HepG2 (cell line): ENCODE data around the gene ZFYVE26. TPM values are rescaled to one million over a fixed set of nuclear protein-coding genes. Genes with fewer than 3 reads are reported as not detected.

Experiments used
- ATAC-seq: fragments of 200-7000 bp; cut with Tn5 transposase; 3 replicates; pipeline ENCODE4 v1.9.1; 2020; ENCODE audit warnings: mild to moderate bottlenecking, moderate library complexity
- BruUV-seq: library from RNA; stranded (reverse); fragments of 400-500 nt; replicated peaks from 2 replicates; lab custom pipeline; 2021; lab: Mats Ljungman, UMichigan
- CTCF ChIA-PET: fragments of 300-600 bp; formaldehyde crosslinking; extraction: SDS; loops from one replicate; lab custom pipeline; 2021; ENCODE audit warnings: low total read pairs, inconsistent platforms, low intra/inter-chr PET ratio; lab: Yijun Ruan, JAX
- POLR2A ChIA-PET: fragments of 350-600 bp; sonication (Branson Sonifier 250); formaldehyde crosslinking; loops from one replicate; lab custom pipeline; 2020; ENCODE audit warnings: antibody characterized with exemption, inconsistent platforms; lab: Yijun Ruan, JAX
- DNase-seq: peaks from one replicate; pipeline ENCODE4 v3.0.0-alpha.2; 2015; ENCODE audit warnings: low spot score
- FAIRE-seq: peaks from 3 replicates; lab custom pipeline; 2011; peaks lifted over from hg19 to GRCh38; lab: Jason Lieb, UNC
- H2AFZ ChIP-seq: one replicate; pipeline ENCODE4 v1.6.1; 2011; ENCODE audit warnings: low read length, inconsistent platforms
- H3K27ac ChIP-seq: fragments of 300-600 bp; 3 replicates; pipeline ENCODE4 v1.8.0; 2011; ENCODE audit warnings: mixed run types, mild to moderate bottlenecking, mixed read lengths, low read length, inconsistent platforms; ENCODE audit not compliant: insufficient read depth; ENCODE audit errors: extremely low read length
- H3K27me3 ChIP-seq, 2 experiments: fragments of 200-600 bp in 1 of 2; 2 replicates in 1 of 2; 3 replicates in 1 of 2; pipeline versions ENCODE4 v1.6.0 to v1.8.0; 2011; ENCODE audit warnings: low read length in 2 of 2, mild to moderate bottlenecking in 2 of 2, moderate library complexity in 2 of 2, inconsistent platforms in 1 of 2; ENCODE audit not compliant: insufficient read depth in 2 of 2, control insufficient read depth in 1 of 2
- H3K36me3 ChIP-seq, 2 experiments: fragments of 200-600 bp in 1 of 2; replicated peaks in 1 of 2; 2 replicates in 1 of 2; 3 replicates in 1 of 2; pipeline versions ENCODE4 v1.5.1 to v1.8.0; 2011; ENCODE audit warnings: low read length in 2 of 2, inconsistent platforms in 1 of 2; ENCODE audit not compliant: insufficient read depth in 2 of 2, control insufficient read depth in 1 of 2
- H3K4me1 ChIP-seq: 2 replicates; pipeline ENCODE4 v1.5.1; 2012; ENCODE audit warnings: low read length, inconsistent platforms; ENCODE audit not compliant: insufficient read depth
- H3K4me2 ChIP-seq: 2 replicates; pipeline ENCODE4 v1.6.0; 2011; ENCODE audit warnings: low read depth, low read length, inconsistent platforms
- H3K4me3 ChIP-seq, 3 experiments: fragments of 200-600 bp in 1 of 3; sonication (generic), shearing (Covaris generic) in 1 of 3; replicated peaks in 1 of 3; 2 replicates each; pipeline ENCODE4 v1.5.1; 2011 to 2016; ENCODE audit warnings: low read length in 3 of 3, inconsistent platforms in 2 of 3, low read depth in 2 of 3, mild to moderate bottlenecking in 2 of 3, control low read depth in 1 of 3, mixed read lengths in 1 of 3; ENCODE audit not compliant: insufficient read depth in 1 of 3
- H3K79me2 ChIP-seq: one replicate; pipeline ENCODE4 v1.6.1; 2011; ENCODE audit warnings: low read length, inconsistent platforms; ENCODE audit not compliant: insufficient read depth
- H3K9ac ChIP-seq: 2 replicates; pipeline ENCODE4 v1.6.0; 2011; ENCODE audit warnings: mild to moderate bottlenecking, low read depth, low read length, inconsistent platforms; ENCODE audit not compliant: insufficient read depth
- H3K9me3 ChIP-seq: 2 replicates; pipeline ENCODE4 v1.5.1; 2012; ENCODE audit warnings: mild to moderate bottlenecking, low read length
- H4K20me1 ChIP-seq: 2 replicates; pipeline ENCODE4 v1.6.0; 2011; ENCODE audit warnings: inconsistent platforms, mild to moderate bottlenecking, low read length, moderate library complexity; ENCODE audit not compliant: insufficient read depth
- ARNT ChIP-seq: fragments of 450-650 bp; IDR thresholded peaks from 2 replicates; pipeline ENCODE4 v1.6.1; 2017
- ARNT2 ChIP-seq: sonication (generic); formaldehyde crosslinking; IDR thresholded peaks from 2 replicates; pipeline ENCODE4 v1.8.0; 2022; ENCODE audit warnings: mild to moderate bottlenecking, low read depth, missing genetic modification reagents, moderate library complexity
- BRCA1 ChIP-seq: sonication (generic); formaldehyde crosslinking; IDR thresholded peaks from 2 replicates; pipeline ENCODE4 v1.4.0; 2020; ENCODE audit warnings: missing genetic modification reagents
- CHD4 ChIP-seq: fragments of 200-600 bp; sonication (generic); IDR thresholded peaks from 2 replicates; pipeline ENCODE4 v1.7.0; 2017; ENCODE audit warnings: mild to moderate bottlenecking, low read length, borderline replicate concordance
- FLYWCH1 ChIP-seq: sonication (generic); formaldehyde crosslinking; IDR thresholded peaks from 2 replicates; pipeline ENCODE4 v1.8.1; 2023; ENCODE audit warnings: mild to moderate bottlenecking, missing genetic modification reagents
- GABPA ChIP-seq, 2 experiments: IDR thresholded peaks; 2 replicates each; pipeline ENCODE4 v1.6.1; 2011 to 2016; ENCODE audit warnings: low read depth in 2 of 2, low read length in 1 of 2, missing biosample characterization in 1 of 2, missing genetic modification characterization in 1 of 2
- GRHL1 ChIP-seq: sonication (generic); formaldehyde crosslinking; conservative IDR thresholded peaks from 2 replicates; pipeline ENCODE4 v1.8.0; 2022; ENCODE audit warnings: missing genetic modification reagents
- KAT2B ChIP-seq: fragments of 150-350 bp; IDR thresholded peaks from 2 replicates; pipeline ENCODE4 v1.6.1; 2014; ENCODE audit warnings: low read depth, low read length, borderline replicate concordance
- KLF11 ChIP-seq: IDR thresholded peaks from 2 replicates; pipeline ENCODE4 v1.6.1; 2016; ENCODE audit warnings: missing compliant biosample characterization
- MAFF ChIP-seq: IDR thresholded peaks from 2 replicates; pipeline ENCODE4 v1.6.1; 2011; ENCODE audit warnings: low read depth, low read length, improper control_type of control experiment
- NFKB2 ChIP-seq: sonication (generic); formaldehyde crosslinking; IDR thresholded peaks from 2 replicates; pipeline ENCODE4 v1.4.0; 2020; ENCODE audit warnings: missing genetic modification reagents, borderline replicate concordance
- PCBP2 ChIP-seq: fragments of 200-400 bp; formaldehyde crosslinking; optimal IDR thresholded peaks from 2 replicates; pipeline ENCODE3; 2018; ENCODE audit warnings: low read length, low read depth; ENCODE audit not compliant: poor library complexity, severe bottlenecking
- SALL1 ChIP-seq: sonication (generic); formaldehyde crosslinking; IDR thresholded peaks from 2 replicates; pipeline ENCODE4 v1.8.0; 2022; ENCODE audit warnings: mild to moderate bottlenecking, missing genetic modification reagents
- TCF7L2 ChIP-seq: IDR thresholded peaks from 2 replicates; pipeline ENCODE4 v1.6.1; 2011; ENCODE audit warnings: mild to moderate bottlenecking, low read depth, low read length, moderate library complexity
- ZBTB8A ChIP-seq: sonication (generic); formaldehyde crosslinking; IDR thresholded peaks from 2 replicates; pipeline ENCODE4 v1.4.0; 2020; ENCODE audit warnings: mild to moderate bottlenecking, low read depth, missing genetic modification reagents, borderline replicate concordance
- ZNF263 ChIP-seq: sonication (generic); formaldehyde crosslinking; IDR thresholded peaks from 2 replicates; pipeline ENCODE4 v1.4.0; 2020; ENCODE audit warnings: missing genetic modification reagents
- ZNF331 ChIP-seq: sonication (generic); formaldehyde crosslinking; IDR thresholded peaks from 2 replicates; pipeline ENCODE4 v1.4.0; 2020; ENCODE audit warnings: missing genetic modification reagents
- ZNF512 ChIP-seq: sonication (generic); formaldehyde crosslinking; IDR thresholded peaks from 2 replicates; pipeline ENCODE4 v1.4.0; 2020; ENCODE audit warnings: mild to moderate bottlenecking, missing genetic modification reagents
- WGBS: methylation state at CpG from one replicate; pipeline ENCODE4 v1.1.6; 2017; ENCODE audit warnings: low lambda C conversion rate; 5-methylcytosine and 5-hydroxymethylcytosine counted together
- in situ Hi-C: cut with HindIII; loops from 2 replicates; pipeline ENCODE4 v1.10.0; 2017; ENCODE audit warnings: low pct_unique_long_range_greater_than_20kb; ENCODE audit not compliant: extremely low pct_ligation_motif_present
- intact Hi-C: fragments of 100-400 bp; cut with micrococcal nuclease; formaldehyde crosslinking; loops from one replicate; pipeline ENCODE4 v1.10.0; 2022; ENCODE audit not compliant: unreplicated experiment
- polyA plus RNA-seq, 8 experiments: library from polyadenylated mRNA; depleted of rRNA in 3 of 8; stranded (reverse) in 7 of 8; unstranded in 1 of 8; fragments of >200 nt; fragmentation: Illumina TruSeq in 4 of 8; extraction: Trizol in 4 of 8; gene quantifications; 2 replicates each; pipeline versions ENCODE4 v1.2.1 to v1.2.3, GENCODE V29; 2011 to 2016; ENCODE audit warnings: low read depth in 4 of 8, missing spikeins in 1 of 8, mixed read lengths in 1 of 8; ENCODE audit not compliant: insufficient read depth in 1 of 8
- total RNA-seq, 5 experiments: library from RNA; depleted of rRNA; stranded (reverse); fragments of >200 nt; fragmentation: Illumina TruSeq; extraction: Trizol; gene quantifications; 2 replicates each; pipeline ENCODE4 v1.2.3, GENCODE V29; 2016; ENCODE audit warnings: low read depth in 1 of 5
- TF ChIP-seq, protein P1 (sequence below): sonication (generic); formaldehyde crosslinking; IDR thresholded peaks from 2 replicates; pipeline ENCODE4 v1.5.0; 2020; ENCODE audit warnings: mild to moderate bottlenecking, low read depth, missing genetic modification reagents, borderline replicate concordance
- TF ChIP-seq, protein P2 (sequence below): sonication (generic); IDR thresholded peaks from 2 replicates; pipeline ENCODE4 v1.6.1; 2016; ENCODE audit warnings: low read depth, borderline replicate concordance

Gene ZFYVE26
- total and polyA plus RNA-seq, 2 of the 13 experiments (the other 11 are each of a cell fraction or from before 2014, with no cell fraction given) = 13.6 to 16.4 TPM

- TF ChIP-seq ZNF512 (CRISPR knock-in tag) (no peak), CHD4 (no peak), MAFF (peak; percentile 93), ZNF263 (CRISPR knock-in tag) (peak; percentile 22; the same call in 1 of the 2 replicates)
- TF ChIP-seq, protein P1, sequence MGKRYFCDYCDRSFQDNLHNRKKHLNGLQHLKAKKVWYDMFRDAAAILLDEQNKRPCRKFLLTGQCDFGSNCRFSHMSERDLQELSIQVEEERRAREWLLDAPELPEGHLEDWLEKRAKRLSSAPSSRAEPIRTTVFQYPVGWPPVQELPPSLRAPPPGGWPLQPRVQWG (CRISPR knock-in tag) = no peak
Observed at GRCh38 chr14:67721875-67722274, 94.5 kb downstream of the ZFYVE26 start (continued).

DNA sequence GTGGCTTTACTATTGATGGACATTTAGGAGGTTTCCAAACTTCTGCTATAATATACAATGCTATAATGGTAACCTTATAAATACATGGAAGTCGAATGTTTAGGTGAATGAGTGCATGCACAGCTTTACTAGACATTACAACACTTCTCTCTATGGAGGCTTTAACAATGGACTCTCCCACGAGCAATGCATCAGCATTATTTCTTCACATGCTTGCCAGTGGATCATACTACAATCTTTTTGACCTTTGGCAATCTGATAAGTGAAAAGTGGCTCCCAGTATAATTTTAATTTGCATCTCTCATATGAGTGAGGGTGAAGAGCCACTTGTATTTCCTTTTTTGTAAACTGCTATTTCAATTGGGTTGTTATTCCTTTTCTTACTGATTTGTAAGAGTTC lies 96.5 kb downstream of the ZFYVE26 start:
- no peaks in the 10 kb centered on the region for H3K36me3 ChIP-seq
- no peaks in the 10 kb centered on the region for H3K27me3 ChIP-seq
- no TSS peak for BruUV-seq
- H3K4me2 ChIP-seq = no peak overlapping the region
- FAIRE-seq = no peak
- DNase-seq = no peak
- WGBS = 7% methylated on average over 2 of the region's 2 CpGs
- H3K27ac ChIP-seq = no peak overlapping the region
- CTCF ChIA-PET = no interaction called here
- no peak overlapping the region for H3K4me3 ChIP-seq
- no peak overlapping the region for H2AFZ ChIP-seq
- H3K4me1 ChIP-seq = peaks cover 58% of the 10 kb centered on the region
- POLR2A ChIA-PET = interaction anchor here (2.0 kb wide), 1 partner anchor 9 kb away, joined by 9 read pairs; no protein-coding TSS in a partner anchor
- no peaks in the 10 kb centered on the region for H4K20me1 ChIP-seq
- H3K79me2 ChIP-seq = no peaks in the 10 kb centered on the region
- in situ Hi-C loops = no loop called here
- H3K9me3 ChIP-seq = no peaks in the 10 kb centered on the region
- no peak overlapping the region for H3K9ac ChIP-seq
- intact Hi-C loops = no loop called here
- no peak for ATAC-seq
- TF ChIP-seq ARNT2 (CRISPR knock-in tag) = no peak
- no peak for TF ChIP-seq ARNT
- TF ChIP-seq TCF7L2 = no peak
- TF ChIP-seq, protein P1 (CRISPR knock-in tag) = no peak
- TF ChIP-seq, protein P2, sequence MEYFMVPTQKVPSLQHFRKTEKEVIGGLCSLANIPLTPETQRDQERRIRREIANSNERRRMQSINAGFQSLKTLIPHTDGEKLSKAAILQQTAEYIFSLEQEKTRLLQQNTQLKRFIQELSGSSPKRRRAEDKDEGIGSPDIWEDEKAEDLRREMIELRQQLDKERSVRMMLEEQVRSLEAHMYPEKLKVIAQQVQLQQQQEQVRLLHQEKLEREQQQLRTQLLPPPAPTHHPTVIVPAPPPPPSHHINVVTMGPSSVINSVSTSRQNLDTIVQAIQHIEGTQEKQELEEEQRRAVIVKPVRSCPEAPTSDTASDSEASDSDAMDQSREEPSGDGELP = no peak
- no peak for TF ChIP-seq ZBTB8A (CRISPR knock-in tag)
- TF ChIP-seq KLF11 (CRISPR knock-in tag) = no peak
- TF ChIP-seq FLYWCH1 (CRISPR knock-in tag) = no peak
- no peak for TF ChIP-seq GABPA (IDR thresholded peaks at IDR 0.05; ENCODE audit: low read depth, low read length)
- no peak for TF ChIP-seq GABPA (CRISPR knock-in tag; IDR thresholded peaks at IDR 0.05; ENCODE audit: low read depth)
- TF ChIP-seq GRHL1 (CRISPR knock-in tag) = no peak
- no peak for TF ChIP-seq BRCA1
- no peak for TF ChIP-seq KAT2B
- no peak for TF ChIP-seq SALL1 (CRISPR knock-in tag)
- TF ChIP-seq ZNF331 (CRISPR knock-in tag) = no peak
- TF ChIP-seq PCBP2 = no peak
- no peak for TF ChIP-seq NFKB2 (CRISPR knock-in tag)
